Suprapubic skin (tissue), 4 donors: ENCODE measurements around the gene CNDP1.

Experiments
- EP300 ChIP-seq: sonication (generic); formaldehyde crosslinking; IDR thresholded peaks from one replicate; pipeline ENCODE4 v1.6.1; 2017; ENCODE audit warnings: antibody characterized with exemption
- POLR2AphosphoS5 ChIP-seq, 3 donors: sonication (generic); formaldehyde crosslinking; IDR thresholded peaks; one replicate each; pipeline ENCODE4 v1.6.1; 2017; ENCODE audit warnings: antibody characterized with exemption in 3 of 3
- TF ChIP-seq, protein P1 (sequence below), 2 donors: fragments of 200-600 bp in 1 of 2; fragments of 450-650 bp in 1 of 2; sonication (generic) in 1 of 2; IDR thresholded peaks; one replicate each; pipeline ENCODE4 v1.5.1; 2016 to 2019; ENCODE audit warnings: antibody characterized with exemption in 2 of 2, mild to moderate bottlenecking in 1 of 2, moderate library complexity in 1 of 2

GRCh38 chr18:74518456-74519295, 15.6 kb upstream of the CNDP1 start:
- TF ChIP-seq, protein P1, sequence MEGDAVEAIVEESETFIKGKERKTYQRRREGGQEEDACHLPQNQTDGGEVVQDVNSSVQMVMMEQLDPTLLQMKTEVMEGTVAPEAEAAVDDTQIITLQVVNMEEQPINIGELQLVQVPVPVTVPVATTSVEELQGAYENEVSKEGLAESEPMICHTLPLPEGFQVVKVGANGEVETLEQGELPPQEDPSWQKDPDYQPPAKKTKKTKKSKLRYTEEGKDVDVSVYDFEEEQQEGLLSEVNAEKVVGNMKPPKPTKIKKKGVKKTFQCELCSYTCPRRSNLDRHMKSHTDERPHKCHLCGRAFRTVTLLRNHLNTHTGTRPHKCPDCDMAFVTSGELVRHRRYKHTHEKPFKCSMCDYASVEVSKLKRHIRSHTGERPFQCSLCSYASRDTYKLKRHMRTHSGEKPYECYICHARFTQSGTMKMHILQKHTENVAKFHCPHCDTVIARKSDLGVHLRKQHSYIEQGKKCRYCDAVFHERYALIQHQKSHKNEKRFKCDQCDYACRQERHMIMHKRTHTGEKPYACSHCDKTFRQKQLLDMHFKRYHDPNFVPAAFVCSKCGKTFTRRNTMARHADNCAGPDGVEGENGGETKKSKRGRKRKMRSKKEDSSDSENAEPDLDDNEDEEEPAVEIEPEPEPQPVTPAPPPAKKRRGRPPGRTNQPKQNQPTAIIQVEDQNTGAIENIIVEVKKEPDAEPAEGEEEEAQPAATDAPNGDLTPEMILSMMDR (IDR thresholded peaks at IDR 0.05): no peak
- TF ChIP-seq POLR2AphosphoS5 (IDR thresholded peaks at IDR 0.05): no peak
- no peak for TF ChIP-seq EP300
